GM18526 (cell line): ENCODE data around the gene WIZ.

Source experiments
- POLR2A ChIP-seq: IDR thresholded peaks from 3 replicates; pipeline ENCODE4 v1.6.1; 2011; ENCODE audit not compliant: insufficient read length; ENCODE audit errors: extremely low read depth

WIZ gene, protein sequence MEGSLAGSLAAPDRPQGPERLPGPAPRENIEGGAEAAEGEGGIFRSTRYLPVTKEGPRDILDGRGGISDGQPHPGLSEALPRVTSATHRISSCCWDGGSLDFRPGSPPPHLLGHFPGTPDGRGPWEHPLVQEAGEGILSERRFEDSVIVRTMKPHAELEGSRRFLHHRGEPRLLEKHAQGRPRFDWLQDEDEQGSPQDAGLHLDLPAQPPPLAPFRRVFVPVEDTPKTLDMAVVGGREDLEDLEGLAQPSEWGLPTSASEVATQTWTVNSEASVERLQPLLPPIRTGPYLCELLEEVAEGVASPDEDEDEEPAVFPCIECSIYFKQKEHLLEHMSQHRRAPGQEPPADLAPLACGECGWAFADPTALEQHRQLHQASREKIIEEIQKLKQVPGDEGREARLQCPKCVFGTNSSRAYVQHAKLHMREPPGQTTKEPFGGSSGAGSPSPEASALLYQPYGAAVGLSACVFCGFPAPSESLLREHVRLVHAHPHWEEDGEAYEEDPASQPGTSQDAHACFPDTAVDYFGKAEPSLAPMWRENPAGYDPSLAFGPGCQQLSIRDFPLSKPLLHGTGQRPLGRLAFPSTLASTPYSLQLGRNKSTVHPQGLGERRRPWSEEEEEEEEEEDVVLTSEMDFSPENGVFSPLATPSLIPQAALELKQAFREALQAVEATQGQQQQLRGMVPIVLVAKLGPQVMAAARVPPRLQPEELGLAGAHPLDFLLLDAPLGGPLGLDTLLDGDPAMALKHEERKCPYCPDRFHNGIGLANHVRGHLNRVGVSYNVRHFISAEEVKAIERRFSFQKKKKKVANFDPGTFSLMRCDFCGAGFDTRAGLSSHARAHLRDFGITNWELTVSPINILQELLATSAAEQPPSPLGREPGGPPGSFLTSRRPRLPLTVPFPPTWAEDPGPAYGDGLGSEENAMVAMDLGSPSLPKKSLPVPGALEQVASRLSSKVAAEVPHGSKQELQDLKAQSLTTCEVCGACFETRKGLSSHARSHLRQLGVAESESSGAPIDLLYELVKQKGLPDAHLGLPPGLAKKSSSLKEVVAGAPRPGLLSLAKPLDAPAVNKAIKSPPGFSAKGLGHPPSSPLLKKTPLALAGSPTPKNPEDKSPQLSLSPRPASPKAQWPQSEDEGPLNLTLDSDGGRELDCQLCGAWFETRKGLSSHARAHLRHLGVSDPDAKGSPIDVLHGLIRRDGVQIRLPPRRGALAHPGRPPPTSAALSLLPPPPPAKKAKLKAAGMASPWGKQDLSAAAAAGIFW (N-terminal part only)

DNA sequence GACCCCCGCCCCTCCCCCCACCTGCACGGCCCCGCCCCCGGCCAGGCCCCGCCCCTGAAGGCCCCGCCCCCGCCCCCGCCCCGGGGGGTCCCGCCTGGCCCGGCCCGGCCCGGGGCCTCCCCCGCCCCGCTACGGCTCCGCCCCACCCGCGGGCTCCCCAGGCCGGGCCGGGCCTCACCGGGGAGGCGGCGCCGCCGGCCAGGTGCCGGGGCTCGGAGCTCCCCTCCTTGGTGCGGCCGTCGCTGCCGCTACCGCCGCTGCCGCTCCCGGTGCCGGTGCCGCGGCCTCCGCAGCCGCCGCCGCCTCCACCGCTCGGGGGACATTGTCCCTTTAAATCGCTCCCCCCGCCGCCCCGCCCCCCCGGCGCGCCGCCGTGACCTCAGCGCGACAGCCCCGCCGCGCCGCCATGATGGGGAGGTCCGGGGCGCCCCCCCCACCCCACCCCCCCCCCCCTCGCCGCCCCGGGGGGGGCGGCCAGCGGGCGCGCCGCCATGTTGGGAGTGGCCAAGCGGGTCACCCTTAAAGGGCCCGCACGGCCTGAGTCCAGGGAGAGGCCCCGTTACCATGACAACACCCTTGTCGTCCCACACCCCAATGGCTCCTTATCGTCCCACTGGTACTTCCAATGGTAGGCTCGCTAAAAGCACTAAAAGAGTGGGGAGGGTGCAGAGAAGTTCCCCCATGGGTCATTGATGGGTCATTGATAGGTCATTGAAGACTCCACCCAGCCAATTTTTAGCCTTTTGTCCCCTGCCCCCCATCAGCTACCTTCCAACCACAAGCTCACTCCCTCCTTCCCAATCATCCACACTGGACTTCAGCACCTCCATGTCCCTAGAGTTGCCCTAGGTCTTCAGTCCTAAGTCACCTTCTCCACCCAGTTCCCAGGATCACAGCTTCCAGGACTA, at the start of gene WIZ:
TSS of gene WIZ (minus strand) at position 337 of the 908 bp plus-strand sequence. CDS start 1,649 bp downstream, outside the sequence.
- no peak for TF ChIP-seq POLR2A

DNA sequence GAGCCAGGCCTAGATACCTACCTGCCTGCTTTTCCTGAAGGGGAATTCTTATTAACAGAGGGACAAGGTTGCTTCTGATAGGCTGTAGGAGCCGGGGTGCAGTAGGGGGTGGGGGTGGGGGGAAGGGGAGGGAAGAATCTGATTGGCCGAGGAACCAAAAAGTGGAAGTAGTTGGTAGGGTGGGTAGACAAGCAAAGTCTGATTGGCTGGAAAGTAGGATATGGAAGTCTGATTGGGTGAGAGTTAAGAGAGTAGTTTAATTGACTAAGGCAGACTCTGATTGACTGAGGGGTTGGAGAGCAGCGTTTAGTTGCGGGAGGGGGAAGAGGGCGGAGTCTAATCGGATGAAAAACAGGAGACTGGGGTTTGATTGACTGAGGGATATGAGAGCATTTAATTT, 49.2 kb upstream of the WIZ start:
- no peak for TF ChIP-seq POLR2A

DNA sequence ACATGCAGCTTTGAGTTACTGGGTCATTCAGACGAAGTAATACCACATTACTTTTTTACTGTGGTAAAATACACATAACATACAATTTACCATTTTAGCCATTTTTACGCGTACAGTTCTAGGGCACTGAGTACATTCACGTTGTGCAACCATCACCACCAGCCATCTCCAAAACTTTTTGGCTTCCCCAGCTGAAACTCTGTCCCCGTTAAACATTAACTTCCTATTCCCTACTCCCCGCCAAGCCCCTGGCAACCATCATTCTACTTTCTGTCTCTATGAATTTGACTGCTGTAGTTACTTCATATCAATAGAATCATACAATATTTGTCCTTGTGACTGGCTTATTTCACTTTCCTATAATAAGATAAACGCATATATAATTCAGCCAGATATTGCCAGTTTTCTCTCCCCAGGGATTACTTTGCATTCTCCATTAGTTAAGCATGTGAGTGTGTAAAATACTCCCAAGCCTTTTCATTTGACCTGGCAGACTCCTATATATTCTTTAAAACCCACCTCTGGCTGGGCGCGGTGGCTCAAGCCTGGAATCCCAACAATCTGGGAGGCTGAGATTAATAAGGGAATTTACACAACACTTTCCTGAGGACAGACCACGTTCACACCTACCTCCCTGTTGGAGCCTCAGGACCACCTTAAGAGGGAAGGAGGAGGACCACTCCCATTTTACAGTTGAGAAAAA, 48.6 kb upstream of the WIZ start:
- TF ChIP-seq POLR2A = no peak

DNA sequence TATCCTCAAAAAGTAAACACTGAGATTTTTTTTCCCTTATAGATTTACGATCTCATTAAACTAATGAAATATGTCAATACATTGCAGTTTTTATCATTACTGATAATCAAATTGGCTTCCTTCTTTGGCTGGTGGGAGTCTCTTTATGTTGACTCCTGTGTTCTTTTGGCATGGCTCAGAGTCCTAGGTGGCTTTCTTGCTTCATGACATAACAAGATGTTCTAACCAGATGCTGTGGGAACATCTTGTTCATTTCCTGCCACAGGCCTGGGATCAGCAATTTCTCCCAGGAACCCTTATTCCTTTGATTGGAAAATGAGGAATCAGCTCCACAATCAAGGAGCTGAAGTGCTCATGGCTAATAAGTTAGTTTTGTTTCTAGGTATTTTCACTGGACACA, 45.4 kb upstream of the WIZ start:
- TF ChIP-seq POLR2A = no peak

DNA sequence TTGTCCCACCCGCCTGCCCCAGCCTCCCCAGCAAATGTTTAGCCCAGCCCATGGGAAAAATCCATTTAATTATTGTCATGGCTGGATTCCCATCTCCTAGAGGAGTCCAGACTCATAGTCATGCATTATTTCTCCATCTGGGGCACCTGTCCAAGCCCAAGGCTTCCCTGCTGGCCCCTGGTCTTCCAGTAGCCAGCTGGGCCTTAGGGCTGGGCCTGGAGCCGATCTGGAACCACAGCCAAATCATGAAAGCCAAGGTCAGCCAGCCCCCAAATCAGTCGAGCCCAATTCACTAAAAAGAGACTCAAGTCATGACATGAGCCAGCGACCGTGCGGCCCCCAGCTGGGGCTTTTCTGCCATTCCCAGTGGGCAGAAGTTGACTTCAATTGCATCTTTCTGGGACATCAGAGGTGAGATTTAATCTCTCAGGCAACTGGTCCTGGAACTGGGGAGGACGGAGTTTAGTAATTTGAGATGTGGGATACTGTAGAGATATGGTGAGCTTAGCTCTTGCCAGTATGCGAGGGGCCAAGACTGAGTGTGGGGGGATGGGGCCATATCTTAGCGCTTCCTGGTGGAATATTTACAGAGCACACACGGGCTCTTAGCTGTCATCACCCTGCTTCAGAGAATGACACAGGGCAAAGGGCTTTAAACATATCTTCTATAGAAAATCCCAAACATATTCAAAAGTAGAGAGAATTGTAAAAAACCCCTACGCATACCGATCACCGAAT, 38.9 kb upstream of the WIZ start:
- TF ChIP-seq POLR2A = no peak

DNA sequence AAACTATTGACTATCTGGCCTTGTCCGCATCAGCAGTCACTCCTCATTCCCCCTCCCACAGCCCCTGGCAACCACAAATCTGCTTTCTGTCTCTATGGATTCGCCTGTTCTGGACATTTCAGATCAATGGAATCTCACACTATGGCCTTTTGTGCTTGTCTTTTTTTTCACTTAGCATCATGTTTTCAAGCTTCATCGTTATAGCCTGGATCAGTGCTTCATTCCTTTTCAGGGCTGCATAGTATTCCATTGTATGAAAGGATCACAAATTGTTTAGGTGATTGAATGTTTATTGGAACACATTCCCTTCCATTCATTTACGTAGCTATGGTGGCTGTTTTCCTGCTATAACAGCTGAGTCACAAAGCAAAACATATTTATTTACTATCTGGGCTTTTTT, 37.3 kb upstream of the WIZ start:
- no peak for TF ChIP-seq POLR2A

DNA sequence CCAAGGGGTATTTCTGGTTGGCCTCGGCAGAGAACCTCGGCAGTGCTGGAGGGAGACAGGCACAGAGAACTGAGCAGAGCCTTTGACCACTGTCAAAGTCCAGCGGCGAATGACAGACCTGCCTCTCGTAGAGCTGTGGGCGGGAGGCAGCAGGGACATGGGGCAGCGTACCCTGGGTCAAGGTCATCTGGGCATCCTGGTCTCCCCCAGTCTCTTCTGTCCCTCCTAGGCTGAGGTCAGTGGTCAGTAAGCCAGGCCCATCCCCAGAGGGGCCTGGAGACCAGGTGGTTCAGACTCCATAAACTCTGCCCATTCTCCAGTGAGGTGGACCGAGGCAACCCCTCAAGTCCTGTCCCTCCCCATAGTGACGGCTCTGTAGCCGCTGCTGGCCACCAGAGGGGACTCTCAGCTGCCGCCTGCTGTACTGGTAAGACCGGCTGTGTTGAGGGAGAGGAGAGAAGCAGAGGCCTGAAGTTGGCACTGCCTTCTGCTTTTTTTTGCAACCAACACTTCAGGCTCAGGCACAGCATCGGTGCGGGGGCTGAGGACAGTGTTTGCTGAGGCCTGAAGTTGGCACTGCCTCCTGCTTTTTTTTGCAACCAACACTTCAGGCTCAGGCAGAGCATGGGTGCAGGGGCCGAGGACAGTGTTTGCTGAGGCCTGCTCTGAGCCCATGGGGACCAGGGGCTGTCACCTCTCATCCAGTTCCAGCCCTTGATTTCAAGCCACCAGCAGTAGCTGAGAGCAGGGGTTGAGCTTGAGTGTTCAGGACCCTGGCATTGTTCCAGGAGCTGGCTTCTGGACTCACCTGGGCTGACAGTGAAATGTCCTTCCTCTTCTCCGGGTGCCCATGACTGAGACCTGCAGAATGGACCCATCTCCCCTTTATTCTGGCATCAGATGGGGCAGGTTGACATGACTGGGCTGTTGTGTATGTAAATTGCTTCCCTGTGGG, 29.9 kb upstream of the WIZ start, which contains the start of gene PGLYRP2:
TSS of gene PGLYRP2 (minus strand) at position 111 of the 955 bp plus-strand sequence. CDS start 130 bp downstream, outside the sequence.
- no peak for TF ChIP-seq POLR2A

DNA sequence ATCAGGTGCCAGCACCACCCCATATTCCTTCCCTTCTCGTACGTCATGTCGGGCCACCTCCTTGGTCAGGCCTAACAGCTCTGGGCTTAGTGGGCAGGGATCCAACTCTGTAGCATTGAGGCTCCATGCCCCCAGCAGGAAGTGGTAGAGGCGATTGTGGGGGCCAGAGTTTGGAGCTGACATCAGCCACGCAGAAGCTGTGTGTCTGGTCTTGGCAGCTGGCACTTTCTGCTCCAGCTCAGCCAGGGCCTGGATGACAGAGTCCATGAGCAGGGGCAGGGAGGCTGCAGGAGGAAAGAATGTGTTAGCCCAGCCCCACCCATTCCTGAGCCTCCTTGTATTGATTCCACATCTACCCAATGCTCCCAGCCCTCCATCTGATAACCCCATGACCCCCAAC, 26.6 kb upstream of the WIZ start:
- TF ChIP-seq POLR2A = no peak

DNA sequence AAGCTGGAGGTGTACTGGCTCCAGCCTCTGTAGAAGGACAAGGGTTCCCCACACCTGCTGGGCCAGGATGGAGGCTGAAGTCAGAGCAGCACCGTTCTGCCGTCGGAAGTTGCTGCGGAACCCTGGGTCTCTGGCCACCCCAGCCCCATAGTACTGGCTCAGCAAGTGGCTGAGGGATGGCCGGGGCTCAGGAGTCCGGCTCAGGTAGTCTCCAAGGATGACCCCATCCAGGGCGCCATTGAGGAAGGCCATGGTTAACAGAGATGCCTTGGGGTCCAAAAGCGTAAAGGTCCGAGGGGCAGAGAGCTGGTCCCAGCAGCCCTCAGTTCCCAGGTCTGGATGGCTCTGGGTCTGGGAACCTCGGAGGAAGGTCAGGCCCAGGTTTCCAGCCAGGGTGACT, 25.9 kb upstream of the WIZ start:
- TF ChIP-seq POLR2A = no peak

DNA sequence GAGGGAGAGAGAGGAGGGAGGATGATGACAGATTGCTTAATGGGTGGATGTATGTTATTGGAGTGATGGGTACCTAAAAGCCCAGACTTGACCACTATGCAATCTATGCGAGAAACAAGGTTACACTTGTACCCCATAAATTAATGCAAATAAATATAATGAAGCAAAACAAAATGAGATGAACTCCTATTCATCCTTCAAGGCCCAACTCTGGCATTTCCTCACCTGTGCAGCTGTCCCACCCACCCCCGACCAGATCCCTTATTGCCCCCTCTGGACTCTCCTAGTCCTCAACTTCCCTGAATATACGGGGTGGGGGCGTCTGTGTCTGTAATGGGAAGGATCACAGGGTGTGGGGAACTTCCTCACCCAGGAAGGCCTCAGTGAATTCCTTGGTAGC, 25.4 kb upstream of the WIZ start:
- TF ChIP-seq POLR2A = no peak

DNA sequence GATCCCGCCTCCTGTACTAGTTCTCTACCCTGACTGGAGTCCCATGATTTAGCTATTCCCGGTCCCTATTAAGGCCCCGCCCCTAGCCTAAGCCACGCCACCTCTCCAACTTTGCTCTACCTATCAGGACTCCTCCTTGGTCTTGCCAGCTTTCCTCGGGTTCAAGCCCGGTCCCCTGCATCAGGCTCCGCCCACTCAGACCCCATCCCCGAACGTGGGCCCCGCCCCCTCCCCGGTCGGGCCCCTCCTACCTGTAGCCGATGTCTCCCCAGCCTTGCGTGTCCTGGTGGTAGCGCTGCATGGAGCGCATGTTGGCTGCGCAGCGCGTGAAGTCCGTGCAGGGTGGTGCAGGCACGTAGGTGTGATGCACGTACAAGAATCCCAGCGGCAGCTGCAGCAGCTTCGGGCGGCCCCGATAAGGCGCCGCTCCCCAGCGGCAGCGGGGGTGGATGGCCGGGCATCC, 21.9 kb upstream of the WIZ start:
- TF ChIP-seq POLR2A = no peak

DNA sequence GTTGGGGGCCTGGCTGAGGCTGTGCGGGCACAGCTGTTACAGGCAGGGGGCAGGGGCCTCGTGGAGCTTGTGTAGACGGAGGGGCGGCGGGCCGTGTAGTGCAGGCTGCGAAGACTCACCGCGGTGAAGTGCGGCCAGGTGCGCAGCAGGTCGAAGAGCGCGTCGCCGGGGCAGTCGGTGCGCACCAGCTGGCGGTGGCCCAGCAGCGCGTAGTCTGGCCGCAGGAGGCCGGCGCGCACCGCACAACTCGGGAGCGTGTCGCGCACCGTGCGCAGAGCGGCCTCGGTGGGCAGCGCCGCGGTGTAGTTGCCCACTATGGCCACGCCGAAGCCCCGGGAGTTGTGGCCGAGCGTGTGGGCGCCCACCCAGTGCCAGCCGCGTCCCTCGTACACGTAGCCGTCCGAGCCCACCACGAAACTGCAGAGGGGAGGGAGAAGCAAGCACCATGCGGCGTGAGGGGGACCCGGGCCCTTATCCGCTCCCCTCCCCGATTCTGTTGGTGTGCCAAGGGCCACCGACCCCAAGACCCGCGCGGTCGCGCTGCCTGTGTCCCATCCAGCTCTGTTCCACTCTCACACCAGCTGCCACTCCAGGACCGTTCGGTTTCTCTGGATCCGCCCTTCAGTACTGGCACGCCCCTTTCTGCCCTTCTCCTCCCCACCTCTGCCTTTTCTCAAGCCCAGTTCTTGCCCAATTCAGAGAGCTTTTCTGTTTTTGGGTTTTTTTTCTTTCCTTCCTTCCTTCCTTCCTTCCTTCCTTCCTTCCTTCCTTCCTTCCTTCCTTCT, 19.9 kb upstream of the WIZ start:
- TF ChIP-seq POLR2A = no peak
